Activated gamma-delta T cell treated with Interleukin-2 at 50 U/mL for 16 hours (primary cell): ENCODE results near the gene CIB1.

ENCODE experiments used
- DNase-seq: peaks from one replicate; pipeline ENCODE4 v3.0.0-alpha.2; 2020

The CIB1 gene

DNA sequence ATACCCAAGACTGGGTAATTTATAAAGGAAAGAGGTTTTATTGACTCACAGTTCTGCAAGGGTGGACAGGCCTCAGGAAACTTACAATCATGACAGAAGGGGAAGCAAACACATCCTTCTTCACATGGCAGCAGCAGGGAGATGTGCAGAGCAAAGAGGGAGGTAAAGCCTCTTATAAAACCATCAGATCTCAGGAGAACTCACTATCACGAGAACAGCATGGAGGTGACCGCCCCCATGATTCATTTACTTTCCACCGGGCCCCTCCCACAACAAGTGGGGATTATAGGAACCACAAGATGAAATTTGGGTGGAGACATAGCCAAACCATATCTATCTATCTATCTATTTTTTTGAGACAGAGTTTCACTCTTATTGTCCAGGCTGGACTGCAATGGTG, 5.6 kb upstream of the CIB1 start:
- no peak for DNase-seq

GRCh38 chr15:90234096-90234988, 601 bp upstream of the CIB1 start, which contains the start of gene GDPGP1:
TSS of gene GDPGP1 (plus strand) at chr15:90234209. CDS start at chr15:90240909, 6,700 bp downstream.
- DNase-seq = no peak

- no peak for DNase-seq
Observed at GRCh38 chr15:90232941-90233386, 777 bp downstream of the CIB1 start.

- DNase-seq = no peak
Observed at GRCh38 chr15:90232196-90232595, 1.5 kb downstream of the CIB1 start.

GRCh38 chr15:90231028-90232017, 2.4 kb downstream of the CIB1 start:
- DNase-seq = peak; percentile 76

GRCh38 chr15:90230610-90231009, 3.1 kb downstream of the CIB1 start:
- DNase-seq = no peak

- no peak for DNase-seq
Observed at GRCh38 chr15:90230071-90230494, 3.7 kb downstream of the CIB1 start.

- DNase-seq = no peak
Observed at GRCh38 chr15:90228960-90229359, 4.8 kb downstream of the CIB1 start.

DNA sequence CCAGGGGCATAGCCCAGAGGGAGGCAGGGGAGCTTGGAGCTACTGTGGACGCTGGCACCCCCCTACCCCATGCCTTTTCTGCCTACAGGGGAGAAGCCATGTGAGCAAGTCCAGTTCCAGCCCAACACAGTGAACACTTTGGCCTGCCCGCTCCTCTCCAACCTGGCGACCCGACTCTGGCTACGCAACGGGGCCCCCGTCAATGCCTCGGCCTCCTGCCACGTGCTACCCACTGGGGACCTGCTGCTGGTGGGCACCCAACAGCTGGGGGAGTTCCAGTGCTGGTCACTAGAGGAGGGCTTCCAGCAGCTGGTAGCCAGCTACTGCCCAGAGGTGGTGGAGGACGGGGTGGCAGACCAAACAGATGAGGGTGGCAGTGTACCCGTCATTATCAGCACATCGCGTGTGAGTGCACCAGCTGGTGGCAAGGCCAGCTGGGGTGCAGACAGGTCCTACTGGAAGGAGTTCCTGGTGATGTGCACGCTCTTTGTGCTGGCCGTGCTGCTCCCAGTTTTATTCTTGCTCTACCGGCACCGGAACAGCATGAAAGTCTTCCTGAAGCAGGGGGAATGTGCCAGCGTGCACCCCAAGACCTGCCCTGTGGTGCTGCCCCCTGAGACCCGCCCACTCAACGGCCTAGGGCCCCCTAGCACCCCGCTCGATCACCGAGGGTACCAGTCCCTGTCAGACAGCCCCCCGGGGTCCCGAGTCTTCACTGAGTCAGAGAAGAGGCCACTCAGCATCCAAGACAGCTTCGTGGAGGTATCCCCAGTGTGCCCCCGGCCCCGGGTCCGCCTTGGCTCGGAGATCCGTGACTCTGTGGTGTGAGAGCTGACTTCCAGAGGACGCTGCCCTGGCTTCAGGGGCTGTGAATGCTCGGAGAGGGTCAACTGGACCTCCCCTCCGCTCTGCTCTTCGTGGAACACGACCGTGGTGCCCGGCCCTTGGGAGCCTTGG, 5.6 kb downstream of the CIB1 start:
- no peak for DNase-seq

GRCh38 chr15:90227336-90227735, 6.4 kb downstream of the CIB1 start:
- no peak for DNase-seq

DNA sequence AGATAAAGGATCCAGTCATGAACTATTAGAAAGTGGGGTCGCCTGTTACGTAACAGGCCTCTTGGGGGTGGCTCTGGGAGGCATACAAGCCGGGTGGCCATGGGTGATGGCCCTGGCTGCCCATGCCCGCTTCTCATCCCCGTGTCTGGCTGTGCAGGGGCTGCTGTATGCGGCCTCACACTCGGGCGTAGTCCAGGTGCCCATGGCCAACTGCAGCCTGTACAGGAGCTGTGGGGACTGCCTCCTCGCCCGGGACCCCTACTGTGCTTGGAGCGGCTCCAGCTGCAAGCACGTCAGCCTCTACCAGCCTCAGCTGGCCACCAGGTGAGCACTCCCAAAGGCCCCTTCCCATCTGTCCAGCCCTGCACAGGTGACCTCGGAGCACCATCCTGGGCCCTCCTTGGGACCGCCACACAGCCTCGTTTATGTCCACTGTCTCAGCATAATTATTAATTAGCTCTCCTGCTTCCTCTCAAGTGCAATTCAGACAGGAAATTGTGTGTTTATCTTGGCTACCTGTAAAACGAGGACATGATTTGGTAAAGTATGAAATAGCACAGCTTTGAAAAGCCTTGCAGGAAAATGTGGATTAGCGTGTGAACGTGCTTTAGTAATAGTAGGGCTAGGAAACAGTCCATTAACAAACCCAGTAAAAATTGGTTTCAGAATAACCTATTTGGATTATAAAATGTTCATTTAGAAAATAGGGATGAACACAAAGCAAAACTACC, 8.1 kb downstream of the CIB1 start:
- no peak for DNase-seq

GRCh38 chr15:90225047-90225446, 8.7 kb downstream of the CIB1 start:
- DNase-seq = no peak

GRCh38 chr15:90223441-90224165, 10.1 kb downstream of the CIB1 start:
- DNase-seq = no peak

DNA sequence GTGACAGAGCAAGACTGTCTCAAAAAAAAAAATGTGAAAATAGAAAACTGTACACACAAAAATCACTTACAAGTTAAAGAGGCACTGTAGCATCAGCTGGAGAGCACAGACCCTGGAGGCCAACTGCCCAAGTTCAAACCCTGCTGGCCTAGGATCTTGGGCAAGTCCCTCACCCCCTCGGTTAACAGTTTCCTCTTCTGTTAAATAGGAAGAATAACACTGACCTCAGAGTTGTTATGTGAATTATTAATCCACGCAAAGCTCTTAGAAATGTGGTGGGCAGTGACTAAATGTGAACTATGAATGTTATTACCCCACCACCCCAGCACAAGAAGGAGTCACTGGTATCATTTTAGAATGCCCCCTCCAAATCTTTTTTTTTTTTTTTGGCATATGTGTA, 11.2 kb downstream of the CIB1 start:
- no peak for DNase-seq

DNA sequence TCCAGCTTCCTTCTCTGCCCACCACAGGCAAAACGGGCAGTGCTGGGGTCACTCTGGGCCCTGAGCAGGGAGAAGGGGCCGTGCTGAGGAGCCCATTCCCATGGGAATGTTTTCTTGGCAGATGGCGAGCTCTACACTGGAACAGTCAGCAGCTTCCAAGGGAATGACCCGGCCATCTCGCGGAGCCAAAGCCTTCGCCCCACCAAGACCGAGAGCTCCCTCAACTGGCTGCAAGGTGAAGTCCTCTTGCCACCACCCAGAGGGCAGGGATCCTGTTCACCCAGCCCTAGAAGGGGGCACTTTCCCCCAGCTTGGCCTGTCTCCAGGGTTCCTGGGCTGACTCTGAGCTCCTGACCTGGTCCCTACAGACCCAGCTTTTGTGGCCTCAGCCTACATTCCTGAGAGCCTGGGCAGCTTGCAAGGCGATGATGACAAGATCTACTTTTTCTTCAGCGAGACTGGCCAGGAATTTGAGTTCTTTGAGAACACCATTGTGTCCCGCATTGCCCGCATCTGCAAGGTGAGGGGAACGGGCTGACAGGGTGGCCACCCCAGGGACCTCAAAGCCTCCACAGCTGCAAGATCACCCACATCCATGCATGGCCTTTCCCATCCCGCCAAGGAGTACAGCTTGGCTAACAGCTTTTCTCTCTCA, 12.4 kb downstream of the CIB1 start:
- no peak for DNase-seq

DNA sequence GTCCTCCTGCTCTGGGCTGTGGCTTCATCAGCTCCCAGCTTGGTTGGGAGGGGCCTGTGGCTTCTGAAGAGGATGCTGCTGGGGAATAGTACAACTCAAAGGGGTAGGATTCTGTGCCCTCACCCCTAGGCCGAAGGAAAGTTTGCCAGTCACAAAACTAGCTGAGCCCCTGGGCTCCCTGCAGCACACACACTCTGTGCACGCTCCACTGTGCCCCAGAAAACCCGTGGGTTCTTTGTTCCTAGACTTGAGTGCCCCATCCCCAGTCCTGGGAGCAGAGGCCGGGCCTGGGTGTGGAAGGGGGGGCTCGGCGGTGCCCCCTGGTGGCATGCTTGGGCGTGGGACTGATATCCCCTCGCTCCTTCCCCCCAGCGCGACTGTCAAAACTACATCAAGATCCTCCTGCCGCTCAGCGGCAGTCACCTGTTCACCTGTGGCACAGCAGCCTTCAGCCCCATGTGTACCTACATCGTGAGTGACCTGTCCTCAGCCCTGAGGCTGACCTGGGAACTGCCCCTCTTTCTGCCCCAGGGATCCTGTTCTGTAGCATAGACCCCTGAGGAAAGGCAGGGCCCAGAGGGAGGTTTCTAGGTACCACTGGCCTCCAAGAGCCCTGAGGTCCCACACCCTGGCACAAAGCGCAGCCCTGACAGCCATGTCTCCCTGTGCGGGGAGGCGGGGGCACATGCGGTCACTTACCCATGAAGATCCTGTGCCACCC, 14.2 kb downstream of the CIB1 start:
- DNase-seq = peak; percentile 51

DNA sequence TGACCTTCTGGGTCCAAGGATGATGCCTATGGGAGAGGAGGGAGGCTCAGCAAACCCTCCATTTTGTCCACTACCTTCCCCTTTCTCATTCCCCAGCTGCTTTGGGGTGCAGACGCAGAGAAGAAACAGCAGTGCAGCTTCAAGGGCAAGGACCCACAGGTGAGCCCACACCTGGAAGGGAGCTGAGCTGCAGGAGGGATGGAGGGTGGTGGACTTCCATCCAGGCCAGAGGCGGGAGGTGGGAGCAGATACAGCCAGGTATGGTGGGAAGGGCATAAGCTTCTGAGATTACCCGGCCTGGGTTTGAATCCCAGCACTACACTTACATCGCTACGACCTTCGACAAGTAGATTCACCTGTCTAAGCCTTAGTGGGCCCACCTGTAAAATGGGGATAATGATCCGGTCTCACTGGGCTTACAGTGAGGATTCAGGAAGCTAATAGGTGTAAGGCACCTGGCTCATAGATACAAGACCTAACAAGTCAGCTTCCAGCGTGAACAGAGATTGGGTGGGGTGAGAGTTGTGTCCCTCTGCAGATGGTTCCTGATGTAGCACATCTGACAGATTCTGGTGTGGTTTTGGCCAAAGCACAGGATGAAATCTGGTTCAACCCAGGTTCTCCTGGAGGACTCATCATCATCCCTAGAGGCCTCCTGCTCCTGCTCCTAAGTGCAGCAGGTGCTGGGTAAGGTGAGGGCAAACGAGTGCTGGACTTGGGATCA, 15.9 kb downstream of the CIB1 start:
- DNase-seq = no peak

DNA sequence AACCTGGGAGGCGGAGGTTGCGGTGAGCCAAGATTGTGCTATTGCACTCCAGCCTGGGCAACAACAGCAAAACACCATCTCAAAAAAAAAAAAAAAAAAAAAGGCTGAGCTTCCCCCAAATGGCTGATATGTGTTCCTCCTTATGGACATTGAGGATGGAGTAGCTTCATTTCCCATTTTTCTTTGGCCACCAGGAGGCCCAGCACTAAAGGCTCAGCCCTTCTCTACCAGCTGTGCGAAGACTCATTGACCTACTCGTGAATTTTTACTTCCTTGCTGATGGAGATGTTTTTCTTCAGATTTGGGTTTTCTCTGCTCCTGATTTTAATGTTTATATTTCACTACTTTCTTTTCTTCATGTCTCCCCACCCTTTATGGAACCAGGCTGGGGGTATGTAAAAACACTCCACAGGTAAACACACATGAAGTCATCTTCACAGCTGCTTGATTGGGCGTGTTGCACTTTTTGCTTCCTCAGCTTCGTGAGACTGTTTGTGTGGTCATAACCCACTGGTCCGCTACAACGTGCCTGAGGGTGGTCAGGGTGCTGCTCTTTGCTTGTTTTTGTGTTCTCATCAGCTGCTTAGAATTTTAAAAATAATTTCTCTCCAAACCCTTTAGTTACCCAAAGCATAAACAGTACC, 19.1 kb downstream of the CIB1 start:
- no peak for DNase-seq
